Esophagus squamous epithelium (tissue), 5 donors: ENCODE data around the gene PSMD7. TPM values are rescaled to one million over a fixed set of nuclear protein-coding genes. Genes with fewer than 3 reads are reported as not detected.
A peak's percentile ranks its signal among the peaks of the same experiment; 100 is the strongest.

ENCODE experiments used
- DNase-seq: peaks from one replicate; lab custom pipeline; 2025; lab: John Stamatoyannopoulos, UW
- H3K27ac ChIP-seq, 4 donors: fragments of 200-600 bp; sonication (generic); one replicate each; pipeline ENCODE4 v1.5.1; 2016 to 2019; ENCODE audit warnings: mild to moderate bottlenecking in 1 of 4
- H3K27me3 ChIP-seq, 4 donors: fragments of 200-600 bp; sonication (generic); 1 replicate in 3 of 4; 2 replicates in 1 of 4; pipeline versions ENCODE4 v1.5.1 to v1.6.0; 2017 to 2021; ENCODE audit warnings: antibody characterized with exemption in 1 of 4
- H3K36me3 ChIP-seq, 3 donors: fragments of 200-600 bp; sonication (generic); one replicate each; pipeline ENCODE4 v1.5.1; 2016 to 2019
- H3K4me1 ChIP-seq, 3 donors: fragments of 200-600 bp; sonication (generic); one replicate each; pipeline ENCODE4 v1.5.1; 2017 to 2019
- H3K4me3 ChIP-seq, 4 donors: fragments of 200-600 bp; sonication (generic); 1 replicate in 3 of 4; 2 replicates in 1 of 4; pipeline ENCODE4 v1.5.1; 2016 to 2019; ENCODE audit warnings: mild to moderate bottlenecking in 2 of 4, moderate library complexity in 1 of 4
- H3K9me3 ChIP-seq, 3 donors: fragments of 200-600 bp; sonication (generic); one replicate each; pipeline ENCODE4 v1.5.1; 2016 to 2019
- POLR2A ChIP-seq, 4 donors: fragments of 450-650 bp; IDR thresholded peaks; one replicate each; pipeline ENCODE4 v1.6.1; 2017; ENCODE audit warnings: antibody characterized with exemption in 4 of 4, mild to moderate bottlenecking in 4 of 4, moderate library complexity in 3 of 4
- WGBS, 2 donors: methylation state at CpG; one replicate each; pipeline ENCODE4 v1.1.5; 2018; 5-methylcytosine and 5-hydroxymethylcytosine counted together
- intact Hi-C: fragments of 100-400 bp; cut with DNase I; formaldehyde crosslinking; loops from one replicate; pipeline ENCODE4 v1.15.0; 2022
- total RNA-seq, 4 donors: library from RNA; depleted of rRNA; stranded (reverse); fragments of >200 nt; gene quantifications; one replicate each; pipeline ENCODE4 v1.1.0, GENCODE V29; 2016
- TF ChIP-seq, protein P1 (sequence below), 6 experiments: fragments of 450-650 bp in 4 of 6; fragments of 200-600 bp in 2 of 6; sonication (generic) in 2 of 6; IDR thresholded peaks; one replicate each; pipeline ENCODE4 v1.5.1; 2016 to 2019; ENCODE audit warnings: antibody characterized with exemption in 6 of 6, mild to moderate bottlenecking in 4 of 6, moderate library complexity in 4 of 6
- donor health status: DM: yes; HTN: yes; CAD: no.

Gene PSMD7
- total RNA-seq, 4 donors from 2014 or later, result 65.5 to 112 (median 84.2) TPM

DNA sequence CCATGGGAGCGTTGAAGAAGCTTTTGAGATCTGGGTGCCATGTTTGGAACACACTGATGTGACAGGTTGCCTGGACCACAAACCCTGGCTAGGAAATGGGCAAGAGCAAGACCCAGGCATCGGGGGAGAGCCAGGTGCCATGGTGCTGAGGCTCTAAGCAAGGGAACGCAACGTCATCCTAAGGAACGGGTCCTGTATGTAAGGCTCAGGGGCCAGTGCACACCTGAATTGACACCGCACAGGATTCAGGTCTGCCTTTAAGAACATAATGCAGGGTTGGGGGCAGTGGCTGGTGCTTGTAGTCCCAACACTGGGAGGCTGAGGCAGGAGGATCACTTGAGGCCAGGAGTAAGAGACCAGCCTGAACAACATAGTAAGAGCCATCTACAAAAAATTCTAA is 10.8 kb downstream of the PSMD7 start:
- WGBS, 2 donors, result 86 to 91% methylated on average over 5 to 6 of the region's 6 CpGs
- H3K27ac ChIP-seq, result no peak overlapping the region
- intact Hi-C loops, result no loop called here
- no peaks in the 10 kb centered on the region for H3K4me1 ChIP-seq
- DNase-seq, result no peak
- H3K27me3 ChIP-seq, result no peaks in the 10 kb centered on the region
- H3K4me3 ChIP-seq, result no peak overlapping the region
- TF ChIP-seq, protein P1, sequence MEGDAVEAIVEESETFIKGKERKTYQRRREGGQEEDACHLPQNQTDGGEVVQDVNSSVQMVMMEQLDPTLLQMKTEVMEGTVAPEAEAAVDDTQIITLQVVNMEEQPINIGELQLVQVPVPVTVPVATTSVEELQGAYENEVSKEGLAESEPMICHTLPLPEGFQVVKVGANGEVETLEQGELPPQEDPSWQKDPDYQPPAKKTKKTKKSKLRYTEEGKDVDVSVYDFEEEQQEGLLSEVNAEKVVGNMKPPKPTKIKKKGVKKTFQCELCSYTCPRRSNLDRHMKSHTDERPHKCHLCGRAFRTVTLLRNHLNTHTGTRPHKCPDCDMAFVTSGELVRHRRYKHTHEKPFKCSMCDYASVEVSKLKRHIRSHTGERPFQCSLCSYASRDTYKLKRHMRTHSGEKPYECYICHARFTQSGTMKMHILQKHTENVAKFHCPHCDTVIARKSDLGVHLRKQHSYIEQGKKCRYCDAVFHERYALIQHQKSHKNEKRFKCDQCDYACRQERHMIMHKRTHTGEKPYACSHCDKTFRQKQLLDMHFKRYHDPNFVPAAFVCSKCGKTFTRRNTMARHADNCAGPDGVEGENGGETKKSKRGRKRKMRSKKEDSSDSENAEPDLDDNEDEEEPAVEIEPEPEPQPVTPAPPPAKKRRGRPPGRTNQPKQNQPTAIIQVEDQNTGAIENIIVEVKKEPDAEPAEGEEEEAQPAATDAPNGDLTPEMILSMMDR (IDR thresholded peaks at IDR 0.05), result no peak
- no peak for TF ChIP-seq POLR2A (IDR thresholded peaks at IDR 0.05)
- peaks cover 27 to 62% (median 41%) of the 10 kb centered on the region in 3 donors for H3K36me3 ChIP-seq
- no peaks in the 10 kb centered on the region for H3K9me3 ChIP-seq

GRCh38 chr16:74309789-74310781 is 13.5 kb downstream of the PSMD7 start:
- DNase-seq, result no peak
- 57 to 62% methylated on average over 13 to 14 of the region's 15 CpGs for WGBS, 2 donors
- Histone ChIP-seq H3K4me3 (no peak overlapping the region), H3K27me3 (no peaks in the 10 kb centered on the region), H3K36me3 (peaks cover 8 to 34% (median 16%) of the 10 kb centered on the region in 3 donors), H3K4me1 (no peaks in the 10 kb centered on the region), H3K9me3 (no peaks in the 10 kb centered on the region), H3K27ac (no peak overlapping the region)
- no peak for TF ChIP-seq POLR2A (IDR thresholded peaks at IDR 0.05)
- TF ChIP-seq, protein P1 (IDR thresholded peaks at IDR 0.05), result peak in 5 of 6 experiments; percentile 48 to 72 (median 60)
- intact Hi-C loops, result loop anchor here (10.0 kb wide), 1 partner anchor 315 kb away; no protein-coding TSS in a partner anchor

- TF ChIP-seq, protein P1 (IDR thresholded peaks at IDR 0.05), result no peak
- no peak for TF ChIP-seq POLR2A (IDR thresholded peaks at IDR 0.05)
These were observed 18.4 kb downstream of the PSMD7 start for GRCh38 chr16:74315059-74315458.

DNA sequence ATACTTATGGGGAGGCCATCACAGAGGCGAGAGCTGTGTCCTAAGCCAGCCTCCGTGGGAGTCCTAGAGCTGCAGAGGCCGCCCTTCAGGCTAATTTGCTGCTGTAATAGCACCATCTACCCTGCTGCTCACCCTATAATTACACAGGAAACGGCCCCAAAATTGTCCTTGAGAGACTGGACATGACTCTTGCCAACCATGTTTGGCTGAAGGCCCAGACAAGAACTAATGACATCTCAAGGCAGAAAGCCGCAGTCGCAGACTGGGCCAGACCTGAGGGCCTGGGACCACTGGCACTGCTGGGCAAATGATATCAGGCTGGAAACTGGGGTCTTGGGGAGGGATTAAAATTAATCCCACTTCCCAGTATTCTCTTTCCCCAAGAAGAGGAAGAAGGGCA is 24.1 kb downstream of the PSMD7 start:
- TF ChIP-seq, protein P1 (IDR thresholded peaks at IDR 0.05), result no peak
- TF ChIP-seq POLR2A (IDR thresholded peaks at IDR 0.05), result no peak
- no peak overlapping the region for H3K27ac ChIP-seq
- no peak overlapping the region for H3K4me3 ChIP-seq
- H3K36me3 ChIP-seq, result peaks cover 0 to 7% (median 0%) of the 10 kb centered on the region in 3 donors
- no peaks in the 10 kb centered on the region for H3K9me3 ChIP-seq
- 85 to 100% methylated on average over 3 to 6 of the region's 6 CpGs for WGBS, 2 donors
- intact Hi-C loops, result no loop called here
- DNase-seq, result no peak
- H3K4me1 ChIP-seq, result peaks cover 0 to 7% (median 0%) of the 10 kb centered on the region in 3 donors
- no peaks in the 10 kb centered on the region for H3K27me3 ChIP-seq

More at GRCh38 chr16:74315059-74315458, 18.4 kb downstream of the PSMD7 start:
- Histone ChIP-seq H3K36me3 (no peaks in the 10 kb centered on the region), H3K4me3 (no peak overlapping the region), H3K27me3 (no peaks in the 10 kb centered on the region), H3K4me1 (no peaks in the 10 kb centered on the region), H3K27ac (no peak overlapping the region), H3K9me3 (no peaks in the 10 kb centered on the region)
- 89 to 94% methylated on average over 7 of the region's 7 CpGs for whole genome bisulfite sequencing, 2 donors
- intact Hi-C loops, result loop anchor here (10.0 kb wide), 1 partner anchor 310 kb away; no protein-coding TSS in a partner anchor
- DNase-seq, result no peak

GRCh38 chr16:74321356-74321755 is 24.7 kb downstream of the PSMD7 start:
- intact Hi-C loops, result no loop called here
- Histone ChIP-seq H3K36me3 (peaks cover 0 to 14% (median 0%) of the 10 kb centered on the region in 3 donors), H3K27me3 (no peaks in the 10 kb centered on the region), H3K4me1 (peaks cover 0 to 7% (median 0%) of the 10 kb centered on the region in 3 donors), H3K9me3 (no peaks in the 10 kb centered on the region), H3K27ac (no peak overlapping the region), H3K4me3 (no peak overlapping the region)
- DNase-seq, result no peak
- 71% methylated on average over 1 of the region's 2 CpGs; no CpG with 5 or more reads in 1 of the 2 donors for WGBS, 2 donors
- TF ChIP-seq, protein P1 (IDR thresholded peaks at IDR 0.05), result no peak
- no peak for TF ChIP-seq POLR2A (IDR thresholded peaks at IDR 0.05)
